ENCODE data around the gene FSIP1.

DNA sequence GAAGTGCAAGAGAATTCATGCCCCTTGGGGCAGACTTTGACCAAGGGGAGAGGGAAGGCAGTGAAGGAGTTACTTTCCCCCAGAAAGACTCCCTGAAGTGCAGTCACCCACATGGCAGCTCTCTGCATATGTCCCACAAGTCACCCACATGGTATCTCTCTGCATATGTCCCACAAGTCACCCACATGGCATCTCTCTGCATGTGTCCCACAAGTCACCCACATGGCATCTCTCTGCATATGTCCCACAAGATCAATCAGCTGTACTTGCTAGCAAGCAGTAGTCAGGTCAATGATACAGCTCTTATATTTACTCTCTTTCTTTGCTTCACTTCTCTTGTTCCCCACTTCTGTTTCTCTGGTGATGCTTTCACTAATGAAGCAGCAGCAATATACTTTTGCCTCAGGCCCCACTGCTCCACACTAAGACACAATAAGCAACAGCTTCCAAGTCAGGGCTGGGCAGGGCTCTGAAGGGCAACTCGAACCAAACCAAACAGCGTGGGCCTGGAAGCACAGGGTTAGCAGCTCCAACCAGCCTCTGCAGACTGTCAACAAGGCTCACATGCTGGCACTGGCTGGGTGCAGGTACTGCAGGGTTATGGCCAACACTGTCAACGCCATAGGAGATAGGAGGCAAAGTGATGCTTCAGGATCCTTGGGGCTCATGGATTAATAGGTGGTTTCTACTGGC lies 155.0 kb downstream of the FSIP1 start:
- TF ChIP-seq POLR2A (IDR thresholded peaks at IDR 0.05; ENCODE audit: low read depth, low read length) (no peak), POLR2AphosphoS5 (IDR thresholded peaks at IDR 0.05; ENCODE audit: low read depth, low read length) (no peak), TAF1 (IDR thresholded peaks at IDR 0.05; ENCODE audit: low read depth, low read length) (no peak), SPI1 (IDR thresholded peaks at IDR 0.05; ENCODE audit: low read depth, low read length) (no peak)
